ENCODE data around the gene CXCR5. TPM values are rescaled to one million over a fixed set of nuclear protein-coding genes. Genes with fewer than 3 reads are reported as not detected.

The CXCR5 gene
- total RNA-seq, 1 experiment from 2014 or later = not detected

DNA sequence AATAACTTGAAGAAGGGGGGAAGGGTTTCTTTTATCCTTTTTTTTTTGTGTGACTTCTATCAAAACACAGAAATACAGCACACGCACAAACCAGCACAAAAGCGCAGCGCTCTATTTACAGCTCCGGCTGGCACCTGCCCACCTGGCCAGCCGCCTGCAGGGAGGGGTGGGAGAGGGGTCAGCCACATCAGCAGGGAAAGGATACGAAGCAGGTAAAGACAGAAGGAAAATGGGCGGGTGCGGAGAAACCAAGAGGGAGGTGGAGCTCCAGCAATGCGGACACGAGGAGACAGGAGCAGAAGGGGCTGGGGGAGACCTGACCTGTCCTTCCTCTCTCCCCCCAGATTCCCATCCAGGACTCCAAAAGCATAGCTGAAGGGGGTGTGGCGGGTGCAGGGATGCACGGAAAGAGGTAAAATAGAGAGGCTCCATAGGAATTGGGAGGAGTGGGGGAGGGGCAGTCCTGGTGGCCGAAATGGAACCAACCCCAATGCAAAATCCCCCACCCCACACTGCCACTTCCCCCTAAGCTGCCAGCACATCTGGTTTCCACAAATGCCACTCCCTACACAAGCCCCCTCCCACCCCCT lies 14.1 kb downstream of the CXCR5 start:
- DNase-seq (ENCODE audit: low read depth) = no peak

DNA sequence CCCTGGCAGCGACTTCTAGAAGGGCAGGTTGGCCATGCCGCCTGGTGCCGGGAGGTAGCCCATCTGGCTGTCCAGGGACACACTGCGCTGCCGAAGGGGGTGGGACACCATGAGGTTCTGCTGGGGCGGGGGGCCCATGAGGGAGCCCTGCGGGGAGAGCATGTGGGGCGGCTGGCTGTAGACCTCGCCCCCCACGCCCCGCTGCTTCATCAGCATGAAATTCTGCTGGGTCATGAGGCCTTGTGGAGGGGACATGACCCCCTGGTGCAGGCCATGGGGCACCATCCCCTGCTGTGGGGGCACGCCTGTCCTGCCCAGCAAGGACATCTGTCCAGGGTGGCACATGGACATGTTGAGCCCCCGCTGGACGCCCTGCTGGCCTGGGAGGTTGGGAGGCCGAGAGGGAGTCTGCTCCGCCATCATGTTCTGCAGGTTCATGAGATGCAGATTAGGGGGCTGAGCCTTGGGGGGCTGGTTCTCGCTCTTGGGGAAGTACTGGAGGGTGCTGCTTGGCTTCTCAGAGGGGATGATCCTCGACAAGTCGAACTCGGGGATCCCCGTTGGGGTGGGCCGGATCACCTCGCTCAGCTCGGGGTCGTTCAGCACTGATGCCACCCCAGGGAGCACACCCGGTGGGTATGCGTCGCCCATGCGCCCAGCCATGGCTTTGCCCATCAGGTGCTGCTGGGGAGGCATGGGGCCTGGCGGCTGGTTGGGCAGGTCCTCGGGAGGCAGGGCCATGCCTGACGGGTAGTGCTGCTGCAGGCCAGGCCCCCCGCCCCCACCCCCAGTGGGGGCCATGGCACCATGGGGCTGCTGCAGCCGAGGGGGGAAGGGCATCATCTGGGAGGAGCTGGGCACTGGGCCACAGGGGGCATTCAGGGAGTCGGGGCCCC lies 15.0 kb downstream of the CXCR5 start:
- no peak for DNase-seq (ENCODE audit: low read depth)

DNA sequence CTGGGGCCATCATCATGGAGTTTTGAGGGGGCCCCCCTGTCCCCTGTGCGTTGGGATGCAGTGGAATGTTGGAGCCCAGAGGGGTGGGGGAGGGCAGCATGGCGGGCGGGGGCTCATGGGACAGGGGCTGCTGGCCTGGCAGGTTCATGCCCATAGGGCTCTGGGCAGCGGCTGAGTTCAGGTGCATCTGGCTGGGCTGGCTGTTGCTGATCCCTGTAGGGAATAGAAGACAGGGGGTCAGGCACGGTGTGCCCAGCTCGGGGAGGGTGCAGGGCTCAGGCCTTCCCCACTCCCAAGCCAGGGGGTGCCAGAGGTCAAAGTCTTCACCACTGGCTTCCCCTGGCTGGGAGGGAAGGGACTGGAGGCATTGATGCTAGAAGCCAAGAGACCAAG lies 15.6 kb downstream of the CXCR5 start:
- DNase-seq (ENCODE audit: low read depth) = no peak

DNA sequence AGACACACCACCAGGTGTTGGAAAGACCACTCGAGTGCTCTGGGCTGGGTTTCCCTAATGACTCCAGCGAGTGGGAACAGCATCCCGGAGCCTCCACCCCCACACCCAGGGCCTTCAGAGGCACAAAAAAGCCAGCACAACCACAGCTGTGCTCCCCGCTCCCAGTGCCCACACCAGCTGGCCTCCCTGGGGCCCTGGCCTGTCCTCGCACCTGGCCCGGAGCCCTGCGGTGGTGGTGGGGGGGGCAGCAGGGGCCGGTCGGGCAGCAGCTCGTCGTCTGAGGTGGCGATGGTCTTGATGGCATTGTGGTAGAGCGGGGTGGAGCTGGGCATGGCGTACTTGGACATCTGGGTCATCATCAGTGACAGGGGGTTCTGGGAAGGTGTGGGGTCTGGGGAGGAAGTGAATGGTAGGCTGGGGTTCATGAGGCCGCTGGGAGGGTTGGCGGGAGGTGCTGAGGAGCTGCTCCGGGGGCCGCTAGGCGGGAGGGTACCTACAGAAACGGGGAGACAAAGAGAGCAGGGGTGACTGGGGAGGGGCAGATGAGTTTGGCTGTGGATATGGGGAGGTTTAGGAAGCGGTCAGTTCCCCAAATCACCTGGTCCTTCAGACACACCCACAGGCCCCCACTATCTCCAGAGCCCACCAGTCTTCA lies 16.1 kb downstream of the CXCR5 start:
- peak; percentile 35 for DNase-seq (ENCODE audit: low read depth)

DNA sequence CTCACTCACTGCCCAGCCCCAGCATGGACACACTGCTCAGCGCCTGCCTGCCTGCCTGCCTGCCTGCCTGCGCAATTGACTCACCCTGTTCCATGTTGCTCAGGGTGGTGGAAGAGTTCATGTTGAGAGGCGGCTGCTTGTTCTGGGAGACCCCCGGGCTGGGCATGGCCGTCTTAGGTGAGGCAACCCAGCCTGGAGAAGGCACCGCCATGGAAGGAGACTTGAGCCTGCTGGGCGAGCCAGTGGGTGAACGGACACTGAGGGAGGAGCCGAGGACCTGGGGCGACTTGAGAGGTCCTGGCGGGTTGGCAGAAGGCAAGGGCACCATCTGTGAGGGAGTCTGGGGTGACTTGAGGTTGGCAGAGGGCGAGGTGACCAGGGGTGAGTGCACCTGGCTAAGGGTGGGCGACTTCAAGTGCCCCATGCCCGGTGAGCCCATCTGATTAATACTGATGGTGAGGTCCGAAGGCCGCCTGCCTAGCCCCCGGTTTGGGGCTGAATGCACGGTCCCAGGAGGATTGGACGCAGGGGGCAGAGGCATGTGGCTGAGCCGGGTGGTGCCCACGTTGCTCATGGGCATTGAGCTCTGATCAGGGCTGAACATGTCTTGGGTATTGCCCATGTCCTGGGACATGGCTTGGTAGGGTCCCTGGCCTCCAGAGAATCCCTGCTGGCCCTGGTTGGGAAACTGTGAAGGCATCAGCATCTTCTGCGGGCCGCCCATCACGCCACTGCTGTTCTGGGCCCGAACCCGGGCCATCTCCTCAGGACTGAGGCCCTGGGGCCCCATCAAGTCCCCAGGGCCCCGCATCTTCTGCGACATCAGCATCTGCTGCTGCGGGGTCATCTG lies 17.1 kb downstream of the CXCR5 start:
- no peak for DNase-seq (ENCODE audit: low read depth)

DNA sequence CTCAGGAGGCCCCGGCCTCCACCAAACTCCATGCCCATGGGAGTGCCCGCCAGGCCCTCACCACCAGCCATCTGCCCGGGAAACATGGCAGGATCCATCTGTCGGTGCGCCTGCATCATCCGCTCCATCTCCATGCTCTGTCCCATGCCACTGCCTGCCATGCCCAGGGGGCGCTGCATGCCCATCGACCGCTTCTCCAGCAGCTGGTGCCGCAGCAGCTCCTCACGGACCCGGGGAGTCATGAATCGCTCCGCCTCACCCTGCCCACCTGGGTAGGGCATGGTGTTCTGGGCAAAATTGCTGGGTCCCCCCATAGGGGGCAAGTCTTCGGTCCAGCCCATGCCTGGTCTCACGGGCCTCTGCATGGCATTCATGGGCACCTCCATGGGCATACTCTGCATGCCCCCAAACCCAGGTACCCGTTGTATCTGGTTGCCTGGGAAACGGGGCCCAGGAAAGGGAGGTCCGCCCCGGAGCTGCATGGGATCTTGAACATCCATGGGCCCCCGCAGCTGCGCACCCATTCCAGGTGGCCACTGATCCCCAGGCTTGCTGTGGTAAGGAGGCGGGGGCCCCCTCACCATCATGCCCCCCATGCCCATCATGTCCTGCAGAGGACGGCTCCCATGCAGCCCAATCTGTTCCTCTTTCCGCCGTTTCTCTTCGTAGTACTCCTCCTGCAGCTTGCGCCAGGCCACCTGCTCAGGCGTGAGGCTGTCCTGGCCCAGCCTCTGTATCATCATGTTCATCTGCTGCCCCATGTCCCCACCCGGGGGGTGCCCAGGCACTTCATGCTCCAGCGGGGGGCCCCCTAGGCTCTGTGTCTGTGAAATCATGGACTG lies 18.0 kb downstream of the CXCR5 start:
- DNase-seq (ENCODE audit: low read depth) = no peak

DNA sequence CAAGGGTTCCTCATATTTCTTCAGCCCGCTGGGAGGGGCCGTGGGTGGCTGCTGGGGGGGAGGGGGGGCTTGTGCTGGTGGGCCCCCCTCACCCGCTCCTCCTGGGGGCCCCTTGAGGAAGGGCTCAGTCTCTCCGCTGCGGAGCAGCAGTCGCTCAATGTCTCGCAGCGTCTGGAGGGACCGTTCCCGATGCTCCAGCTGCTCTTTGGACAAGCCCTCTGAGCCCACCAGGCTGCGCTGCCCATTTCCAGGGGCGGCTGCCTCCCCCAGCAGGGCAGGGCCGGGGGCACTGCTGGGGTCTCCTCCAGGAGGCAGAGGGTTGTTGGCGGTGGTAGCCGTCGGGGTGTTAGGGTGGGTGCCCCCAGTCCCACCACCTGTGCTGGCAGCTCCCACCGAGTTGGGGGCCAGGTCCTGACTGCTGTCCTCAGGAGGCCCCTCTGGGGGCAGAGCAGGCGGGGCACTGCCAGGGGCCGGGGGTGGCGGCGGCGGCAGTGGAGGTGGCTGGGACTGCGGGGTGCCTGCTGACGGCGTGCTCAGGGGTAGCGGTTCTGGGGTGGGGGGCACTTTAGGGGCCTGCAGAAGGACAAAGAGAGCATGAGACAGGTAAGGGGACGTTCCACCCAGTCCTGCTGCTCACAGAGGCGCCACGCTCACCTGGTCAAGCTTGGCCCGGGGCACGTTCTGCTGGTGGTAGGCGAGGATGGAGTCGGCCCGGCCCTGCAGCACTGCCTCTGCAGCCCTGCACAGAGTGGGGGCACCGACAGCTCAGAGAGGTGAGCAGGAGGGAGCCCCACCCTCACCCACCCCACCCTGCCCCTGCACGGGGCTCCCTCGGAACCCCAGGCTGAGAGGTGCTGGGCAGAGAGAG lies 18.9 kb downstream of the CXCR5 start:
- no peak for DNase-seq (ENCODE audit: low read depth)

DNA sequence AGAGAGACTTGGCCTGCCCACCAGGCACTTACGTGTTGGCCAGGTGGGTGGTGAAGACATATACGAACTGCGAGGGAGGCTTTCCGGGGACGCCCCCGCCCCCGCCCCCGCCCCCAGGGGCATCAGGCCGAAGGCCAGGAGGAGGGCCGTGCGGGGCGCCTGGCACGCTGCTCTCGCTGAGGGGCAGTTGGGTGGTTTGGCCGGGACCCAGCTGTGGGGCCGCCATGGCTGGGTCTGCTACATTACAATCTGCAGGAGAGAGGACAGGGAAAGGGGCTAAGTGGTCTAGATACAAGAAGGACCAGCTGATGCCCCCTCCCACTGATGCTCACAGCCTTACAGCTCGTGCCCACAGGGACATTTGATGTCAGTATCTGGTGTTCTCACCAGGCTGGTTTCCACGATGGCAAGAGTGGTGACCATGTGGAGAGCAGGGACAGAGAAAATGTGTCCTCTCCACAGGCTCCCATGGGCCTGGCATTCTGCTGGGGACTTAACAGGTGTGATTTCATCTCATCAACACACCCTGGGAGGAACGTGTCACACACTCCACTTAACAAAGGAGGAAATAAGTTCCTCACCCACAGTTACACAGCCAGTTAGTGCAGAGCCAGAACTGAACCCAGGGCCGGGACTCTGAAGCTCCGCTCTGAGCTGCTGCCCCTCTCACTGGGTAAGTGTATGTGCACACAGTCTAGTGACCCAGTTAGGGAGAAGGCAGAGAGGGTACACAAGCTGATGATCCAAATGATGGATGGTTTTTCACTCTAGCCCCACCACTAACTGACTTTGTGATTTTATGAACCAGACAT lies 19.7 kb downstream of the CXCR5 start:
- DNase-seq (ENCODE audit: low read depth) = no peak

DNA sequence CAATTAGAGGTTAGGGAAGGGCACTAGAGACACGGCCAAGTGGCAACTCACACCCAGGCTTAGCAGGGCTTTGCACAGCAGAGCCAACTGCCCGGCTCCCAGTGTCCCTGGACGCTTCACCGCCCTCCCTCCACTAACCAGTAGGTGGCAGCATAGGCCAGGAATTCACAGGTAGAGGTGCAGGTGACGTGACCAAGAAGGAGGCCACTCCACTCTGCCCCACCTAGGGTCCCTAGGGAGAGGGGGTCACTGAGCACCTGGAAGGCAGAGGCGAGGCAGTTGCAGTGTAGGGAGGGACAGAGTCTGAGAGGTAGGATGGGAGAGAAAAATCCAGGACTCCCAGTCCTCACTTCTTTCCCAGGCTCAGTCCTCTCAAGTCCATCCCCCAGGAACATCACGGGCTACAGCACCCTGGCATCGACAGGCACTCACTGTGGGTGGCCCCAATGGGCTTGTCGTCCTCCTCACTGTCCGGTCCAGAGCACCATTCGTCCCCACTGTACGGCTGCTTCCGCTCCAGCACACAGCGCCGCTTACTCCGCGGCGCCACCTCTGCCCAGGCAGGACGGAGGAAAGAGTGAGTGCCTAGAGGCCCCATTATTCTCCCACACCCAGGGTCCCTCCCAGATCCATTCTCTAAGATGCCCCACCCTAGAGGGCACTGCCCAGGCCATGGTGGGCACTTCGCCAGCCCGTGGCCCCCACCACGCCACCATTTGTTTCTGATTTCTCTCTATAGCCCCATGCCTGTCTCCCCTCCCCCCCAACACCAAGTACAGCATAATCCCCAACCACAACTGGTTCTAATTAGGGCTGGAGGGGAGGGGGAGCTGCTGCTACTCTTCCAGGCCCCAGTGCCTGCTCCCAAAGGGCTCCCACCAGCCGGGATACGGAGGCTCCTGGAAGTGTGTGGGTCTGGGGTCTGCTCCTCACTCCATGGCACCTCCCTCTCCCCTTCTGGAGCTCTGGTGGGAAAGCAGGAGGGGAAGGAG lies 23.7 kb downstream of the CXCR5 start:
- DNase-seq (ENCODE audit: low read depth) = peak; percentile 73

DNA sequence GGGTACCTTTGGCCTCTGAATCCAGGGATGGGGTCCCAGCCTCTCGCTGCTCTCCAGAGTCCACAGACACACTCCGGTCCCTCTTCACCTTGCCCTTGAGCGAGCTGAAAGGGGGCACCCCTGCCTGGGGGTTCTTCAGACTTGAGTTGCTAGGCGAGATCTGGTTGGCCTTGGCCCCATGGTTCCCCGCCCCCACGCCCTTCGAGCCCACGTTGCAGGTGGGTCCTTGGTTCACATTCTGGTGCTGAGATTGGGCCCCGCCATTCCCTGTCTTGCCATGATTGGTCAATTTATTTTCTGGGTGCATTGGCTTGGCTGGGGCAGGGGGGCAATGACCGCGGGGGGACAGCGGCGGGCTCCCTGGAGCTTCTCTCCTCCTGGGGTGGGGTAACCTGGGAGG lies 24.6 kb downstream of the CXCR5 start:
- DNase-seq (ENCODE audit: low read depth) = no peak

DNA sequence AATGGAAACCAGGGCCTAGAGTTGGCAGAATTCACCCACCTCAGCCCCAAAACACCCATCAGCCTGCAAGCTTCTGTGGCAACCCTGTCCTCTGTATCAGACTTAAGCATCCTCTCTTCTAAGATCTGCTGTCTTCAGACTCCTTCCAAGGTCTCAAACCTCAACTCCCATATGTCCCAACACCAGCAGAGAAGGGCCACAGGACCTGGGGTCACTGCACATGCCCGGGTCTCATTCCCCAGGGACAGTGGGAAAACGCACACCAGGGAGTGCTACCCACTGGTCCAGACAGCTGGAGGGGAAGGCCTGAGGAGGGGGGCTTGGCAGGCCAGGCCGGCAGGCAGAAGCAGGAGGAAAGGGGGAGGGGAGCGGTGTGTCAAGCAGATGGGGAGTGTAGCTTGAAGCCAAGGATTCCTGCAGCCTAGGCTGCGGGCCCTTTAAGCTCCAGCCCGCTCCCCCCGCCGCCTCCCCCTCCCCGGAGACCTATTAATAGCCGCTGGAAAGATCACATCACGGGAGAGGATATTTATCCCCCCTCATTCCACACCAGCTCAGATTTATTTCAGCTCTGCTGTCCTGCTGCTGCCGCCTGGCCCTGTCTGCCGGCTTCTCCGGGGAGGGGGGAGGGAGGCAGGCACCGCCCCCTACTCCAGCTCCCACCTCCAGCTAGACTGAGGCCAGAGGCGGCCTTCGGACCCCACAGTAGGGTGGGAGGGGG lies 25.4 kb downstream of the CXCR5 start:
- peak; percentile 86 for DNase-seq (ENCODE audit: low read depth)

DNA sequence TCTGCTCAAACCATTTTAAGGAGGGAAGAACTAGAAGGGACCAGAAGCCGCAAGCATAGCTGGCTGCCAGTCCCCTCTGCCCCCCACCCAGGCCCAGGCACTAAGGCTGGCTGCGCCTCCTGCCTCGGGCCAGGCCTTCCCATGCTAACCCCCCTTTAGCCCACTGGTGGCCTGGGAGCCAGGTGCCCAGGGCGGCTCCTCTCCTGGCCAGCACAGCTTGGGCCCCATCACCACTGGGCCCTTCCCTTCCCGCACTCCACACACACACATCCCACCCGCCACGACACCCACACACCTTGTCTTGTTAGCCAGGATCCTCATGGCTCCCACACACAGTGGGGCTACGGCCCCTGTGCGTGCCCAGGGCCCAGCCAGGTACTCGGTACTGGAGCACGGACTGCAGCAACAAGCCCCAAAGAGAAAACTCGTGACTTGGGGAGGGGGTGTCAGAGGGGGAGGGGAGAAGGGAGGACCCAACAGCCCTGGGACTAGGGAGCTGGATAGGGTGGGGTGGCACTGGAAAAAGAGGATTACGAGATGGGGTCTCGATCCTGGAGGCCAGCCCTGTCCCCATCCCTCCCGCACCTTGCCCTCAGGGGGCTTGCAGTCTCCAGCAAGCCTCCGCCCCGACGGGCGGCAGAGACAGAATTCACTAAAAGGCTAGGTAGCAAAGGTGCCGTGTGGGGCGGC lies 26.1 kb downstream of the CXCR5 start:
- DNase-seq (ENCODE audit: low read depth) = no peak

DNA sequence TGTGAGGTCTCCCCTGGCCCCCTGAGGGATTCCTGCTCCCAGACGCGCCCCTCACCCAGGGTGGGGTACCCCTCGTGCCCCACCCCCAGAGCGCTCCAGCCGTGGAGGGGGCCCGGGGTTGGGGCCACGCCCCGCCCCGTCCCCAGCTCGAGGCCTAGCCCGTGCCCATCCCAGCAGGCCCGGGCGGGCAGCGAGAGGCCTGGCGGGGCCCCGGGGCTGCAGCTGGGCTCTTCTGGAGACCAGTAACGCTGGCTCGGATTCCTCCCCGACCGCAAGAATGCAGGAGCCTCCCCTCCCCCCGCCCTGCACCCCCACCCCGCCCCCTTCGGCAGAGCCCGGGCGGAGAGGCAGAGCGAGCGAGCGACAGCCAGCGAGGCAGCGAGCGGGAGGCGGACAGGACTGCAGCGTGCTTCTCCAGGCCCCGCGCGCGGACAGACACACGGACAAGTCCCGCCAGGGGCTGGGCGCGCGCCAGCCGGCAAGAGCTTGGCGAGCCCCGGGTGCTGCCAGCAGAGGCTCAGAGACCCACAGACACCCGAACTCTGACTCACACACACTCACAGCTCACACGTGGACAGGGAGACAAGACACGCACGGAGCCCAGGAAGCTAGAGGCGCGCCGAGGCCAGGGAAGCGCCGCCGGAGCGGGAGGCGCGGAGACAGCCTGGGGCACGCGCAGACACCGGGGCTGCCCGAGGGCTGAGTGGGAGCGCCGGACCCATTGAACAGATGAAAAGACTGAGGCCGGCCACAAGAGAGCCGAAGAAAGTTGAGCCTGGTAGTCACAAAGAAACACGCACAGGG lies 26.8 kb downstream of the CXCR5 start:
- peak; percentile 89 for DNase-seq (ENCODE audit: low read depth)

DNA sequence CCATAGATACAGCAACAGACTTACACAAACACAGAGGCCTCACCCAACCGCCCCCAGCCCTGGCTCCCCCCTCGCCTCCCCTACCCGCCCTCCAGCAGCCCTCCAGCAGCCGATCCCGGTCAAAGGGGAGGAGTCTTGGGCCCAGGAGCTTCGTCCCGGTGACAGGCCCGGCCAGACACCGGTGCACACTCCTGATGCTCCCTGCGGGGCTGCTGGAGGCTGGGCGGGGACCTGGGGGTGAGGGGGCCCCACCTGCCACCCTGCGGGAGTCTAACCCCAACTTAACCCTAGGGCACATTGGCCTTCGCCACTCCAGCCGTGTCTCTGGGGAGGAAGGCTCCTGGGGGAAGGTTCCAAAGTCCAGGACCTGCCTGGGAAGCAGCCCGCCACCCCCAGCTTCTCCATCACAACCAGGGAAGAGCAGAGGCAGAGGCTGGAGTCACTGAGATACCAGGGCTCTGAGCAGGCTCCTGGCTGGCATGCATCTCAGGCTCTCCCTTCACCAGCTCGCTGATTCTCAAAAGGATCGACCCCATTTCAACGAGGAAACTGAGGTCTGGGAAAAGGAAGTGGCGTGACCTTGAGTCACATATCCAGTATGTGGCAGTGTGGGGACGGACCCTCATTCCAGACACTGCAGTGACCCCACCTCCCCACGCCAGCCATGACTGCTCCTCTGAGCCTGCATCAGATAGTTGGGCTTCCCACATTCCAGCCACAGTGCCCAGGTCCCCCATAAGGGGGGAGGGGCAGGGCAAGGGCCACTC lies 27.6 kb downstream of the CXCR5 start:
- no peak for DNase-seq (ENCODE audit: low read depth)
